T-helper 1 cell (primary cell): Measurements from ENCODE around the gene OR8J3.
"Not testable (repeated sequence)": the region's sequence is repeated elsewhere in the genome, so short reads cannot be mapped to it uniquely, and the experiment has no call there.

Experiments
- DNase-seq, 5 donors: peaks; one replicate each; pipeline ENCODE4 v3.0.0-alpha.2; 2012 to 2020
- total RNA-seq, 4 donors: gene quantifications; one replicate each; lab custom pipeline; 2026; lab: John Stamatoyannopoulos, UW

The OR8J3 gene
- total RNA-seq, result 0 reads per million in 4 donors

DNA sequence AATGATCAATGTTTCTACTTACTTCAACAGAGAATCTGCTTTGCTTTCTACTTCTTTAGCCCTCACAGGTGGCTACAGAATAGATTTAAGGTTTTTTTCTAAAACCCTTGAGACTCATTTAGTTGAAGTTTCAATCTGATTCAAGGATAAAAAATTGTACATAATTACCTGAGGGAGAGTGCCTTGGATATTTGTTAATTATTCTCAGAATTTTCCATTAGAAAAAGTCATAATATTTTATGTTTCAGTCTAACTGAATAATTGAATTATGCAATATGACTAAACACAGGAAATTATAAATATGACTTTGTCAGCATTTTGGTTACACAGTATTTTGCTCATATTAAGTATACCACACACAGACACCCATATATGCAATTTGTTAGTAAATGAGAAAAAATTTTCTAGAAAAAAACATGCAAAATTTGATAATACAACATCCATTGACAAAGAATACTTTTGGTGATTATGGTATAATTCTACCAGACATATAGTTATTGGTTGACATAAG is at the start of gene OR8J3:
Gene OR8J3, minus strand, starts transcription at position 51 of the 511 bp plus-strand sequence. CDS start 2,483 bp downstream, outside the sequence.
- no peak for DNase-seq

DNA sequence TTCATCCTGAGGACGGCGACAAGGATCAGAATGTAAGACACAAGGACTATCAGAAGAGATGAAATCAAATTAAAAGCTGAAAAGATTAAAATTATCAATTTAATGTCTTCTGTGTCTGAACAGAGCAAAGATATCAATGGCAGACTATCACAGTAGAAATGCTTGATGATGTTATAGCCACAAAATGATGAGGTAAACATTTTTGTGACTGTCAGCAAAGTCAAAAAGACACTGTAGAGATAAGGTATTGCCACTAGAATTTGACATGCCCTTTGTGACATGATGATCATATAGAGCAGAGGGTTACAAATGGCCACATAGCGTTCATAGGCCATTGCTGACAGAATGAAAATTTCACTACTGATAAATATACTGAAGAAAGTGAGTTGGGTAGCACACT is 48.6 kb upstream of the OR8J3 start:
- DNase-seq, result no peak

DNA sequence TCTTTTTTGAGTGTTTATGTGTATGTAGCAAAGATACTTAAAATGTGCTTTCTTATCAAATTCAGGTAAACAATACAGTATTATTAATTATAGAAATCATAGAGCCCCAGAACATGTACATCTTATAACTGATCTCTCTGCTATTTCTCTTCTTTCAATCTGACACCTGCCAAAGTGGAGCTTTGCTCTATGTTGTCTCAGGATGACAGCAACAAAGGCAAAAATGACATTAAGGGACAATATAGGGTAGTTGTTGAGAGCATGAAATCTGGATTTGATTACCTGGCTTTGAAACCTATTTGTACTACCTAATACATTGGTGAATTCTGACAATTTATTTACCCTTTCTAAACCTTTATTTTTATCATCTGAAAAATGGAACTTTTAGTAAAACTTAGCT is 43.5 kb upstream of the OR8J3 start:
- DNase-seq, result no peak

GRCh38 chr11:56176318-56176717 is 36.3 kb upstream of the OR8J3 start, which contains the start of gene OR5J2:
TSS of gene OR5J2 (plus strand) at chr11:56176618. CDS start at chr11:56176618, 0 bp downstream.
- no peak for DNase-seq

DNA sequence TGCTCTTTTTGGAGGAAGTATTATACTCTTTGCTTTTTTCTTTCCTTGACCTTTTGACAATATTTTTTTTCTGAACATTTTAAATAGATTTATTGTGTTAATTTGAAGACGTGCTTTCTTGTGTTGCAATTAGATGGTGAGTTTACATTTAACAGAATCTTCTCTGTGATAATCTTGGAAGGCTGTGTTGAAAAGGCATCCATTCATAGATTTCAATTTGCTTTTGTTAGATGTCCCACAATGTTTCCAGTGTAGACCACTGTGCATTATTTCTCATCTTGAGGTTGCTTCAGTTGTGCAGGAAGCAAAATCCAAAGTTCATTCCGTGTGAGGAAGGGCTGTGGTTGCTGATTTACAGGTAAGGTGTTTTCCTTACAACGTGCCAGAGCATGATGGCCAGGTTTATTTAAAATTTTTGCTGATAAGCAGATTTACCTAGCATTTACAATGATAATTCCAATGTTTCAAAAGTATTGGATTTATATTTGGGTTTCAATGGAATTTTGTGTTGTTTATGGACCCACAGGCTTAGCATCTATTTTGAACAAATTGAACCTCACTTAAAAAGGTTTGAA is 32.3 kb upstream of the OR8J3 start:
- no peak for DNase-seq

- no peak for DNase-seq
Observed at GRCh38 chr11:56163804-56164203, 23.8 kb upstream of the OR8J3 start.

DNA sequence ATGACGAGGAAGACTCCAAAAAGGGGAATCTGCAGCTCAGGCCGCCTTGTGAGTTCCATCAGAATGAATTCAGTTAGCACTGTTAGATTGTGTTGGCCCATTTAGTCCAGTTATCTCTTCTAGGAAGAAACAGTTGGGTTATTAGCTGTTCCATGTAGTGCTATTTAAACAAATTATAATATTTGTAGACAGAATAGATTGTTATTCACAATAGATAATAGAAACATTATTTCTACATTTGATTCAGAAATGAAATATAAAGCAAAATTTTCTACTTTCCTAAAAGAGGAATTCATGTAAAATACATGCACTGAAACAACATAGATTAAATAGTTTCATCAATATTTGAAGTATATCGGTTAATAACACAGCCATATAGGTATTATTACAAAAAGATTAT is 20.2 kb upstream of the OR8J3 start, which contains the start of gene OR8K5:
Gene OR8K5, minus strand, starts transcription at position 101 of the 400 bp plus-strand sequence. Its CDS starts 0 bp downstream, at position 101.
- no peak for DNase-seq

- no peak for DNase-seq
Observed at GRCh38 chr11:56152333-56152732, 12.3 kb upstream of the OR8J3 start.

- DNase-seq, result no peak
Observed at GRCh38 chr11:56151376-56151775, 11.4 kb upstream of the OR8J3 start.

- not testable (repeated sequence) for DNase-seq
Observed at GRCh38 chr11:56143681-56144080, 3.7 kb upstream of the OR8J3 start.

DNA sequence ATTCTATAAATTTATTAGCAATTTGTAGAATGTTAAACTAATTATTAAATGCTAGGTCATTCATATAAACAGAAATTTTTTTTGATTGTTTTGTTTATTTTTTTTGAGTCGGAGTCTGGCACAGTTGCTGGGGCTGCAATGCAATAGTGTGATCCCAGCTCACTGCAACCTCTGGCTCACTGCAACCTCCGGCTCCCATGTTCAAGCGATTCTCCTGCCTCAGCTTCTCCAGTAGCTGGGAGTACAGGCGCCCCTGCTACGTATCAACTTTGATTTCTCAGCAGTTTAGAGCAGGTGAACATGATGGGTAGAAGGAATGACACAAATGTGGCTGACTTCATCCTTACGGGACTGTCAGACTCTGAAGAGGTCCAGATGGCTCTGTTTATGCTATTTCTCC is 17.9 kb downstream of the OR8J3 start, which contains the start of gene OR8H3:
Gene OR8H3, plus strand, starts transcription at position 301 of the 400 bp plus-strand sequence. Its CDS starts 0 bp downstream, at position 301.
- DNase-seq, result no peak

- no peak for DNase-seq
Observed at GRCh38 chr11:56103210-56103737, 36.7 kb downstream of the OR8J3 start, which contains the start of gene OR8H2. TSS of gene OR8H2 (plus strand) at chr11:56103687. CDS start at chr11:56105043, 1,356 bp downstream.

DNA sequence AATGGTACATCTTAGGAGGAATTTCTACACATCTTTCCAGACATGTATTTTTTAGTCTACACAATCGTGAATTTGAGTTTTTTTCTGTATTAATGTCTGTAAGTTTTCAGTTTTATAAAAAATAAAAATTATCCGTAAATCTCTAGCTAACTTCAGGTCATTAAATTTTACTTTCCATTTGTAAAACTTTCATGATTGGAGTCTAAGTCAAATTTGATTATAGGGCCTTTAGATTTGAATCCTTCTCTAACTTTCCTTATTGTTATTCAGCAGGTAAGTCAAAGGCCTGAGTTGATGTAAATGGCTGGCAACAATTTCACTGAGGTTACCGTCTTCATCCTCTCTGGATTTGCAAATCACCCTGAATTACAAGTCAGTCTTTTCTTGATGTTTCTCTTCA is 47.0 kb downstream of the OR8J3 start, which contains the start of gene OR8I2:
Gene OR8I2, plus strand, starts transcription at position 301 of the 400 bp plus-strand sequence. Its CDS starts 0 bp downstream, at position 301.
- no peak for DNase-seq

GRCh38 chr11:56089697-56090096 is 50.3 kb downstream of the OR8J3 start:
- no peak for DNase-seq
